ENCODE measurements around the gene MRPL45.

MRPL45 gene

GRCh38 chr17:38325221-38325851 lies 28.4 kb downstream of the MRPL45 start:
- no peak overlapping the region for H2AFZ ChIP-seq (ENCODE audit: low read length, unreplicated experiment)
- H3K27me3 ChIP-seq (ENCODE audit: insufficient read depth, low read length): no peaks in the 10 kb centered on the region
- no peak overlapping the region for H3K4me3 ChIP-seq (ENCODE audit: low read depth, low read length)
- H3K27ac ChIP-seq (ENCODE audit: low read depth, low read length): no peak overlapping the region
- peaks cover 5% of the 10 kb centered on the region; the same call in 1 of the 2 replicates for H3K36me3 ChIP-seq (ENCODE audit: insufficient read depth, low read length)
- no peaks in the 10 kb centered on the region for H3K79me2 ChIP-seq (ENCODE audit: control insufficient read depth, insufficient read depth, low read length, unreplicated experiment)
- H3K4me1 ChIP-seq (ENCODE audit: control insufficient read depth, insufficient read depth, low read length, unreplicated experiment): peaks cover 5% of the 10 kb centered on the region

- Histone ChIP-seq H3K36me3 (ENCODE audit: insufficient read depth, low read length) (peaks cover 5% of the 10 kb centered on the region; the same call in 1 of the 2 replicates), H3K27me3 (ENCODE audit: insufficient read depth, low read length) (no peaks in the 10 kb centered on the region), H2AFZ (ENCODE audit: low read length, unreplicated experiment) (no peak overlapping the region), H3K27ac (ENCODE audit: low read depth, low read length) (no peak overlapping the region), H3K79me2 (ENCODE audit: control insufficient read depth, insufficient read depth, low read length, unreplicated experiment) (no peaks in the 10 kb centered on the region), H3K4me3 (ENCODE audit: low read depth, low read length) (no peak overlapping the region), H3K4me1 (ENCODE audit: control insufficient read depth, insufficient read depth, low read length, unreplicated experiment) (peaks cover 5% of the 10 kb centered on the region)
These were observed 30.2 kb downstream of the MRPL45 start for GRCh38 chr17:38326996-38327792.

DNA sequence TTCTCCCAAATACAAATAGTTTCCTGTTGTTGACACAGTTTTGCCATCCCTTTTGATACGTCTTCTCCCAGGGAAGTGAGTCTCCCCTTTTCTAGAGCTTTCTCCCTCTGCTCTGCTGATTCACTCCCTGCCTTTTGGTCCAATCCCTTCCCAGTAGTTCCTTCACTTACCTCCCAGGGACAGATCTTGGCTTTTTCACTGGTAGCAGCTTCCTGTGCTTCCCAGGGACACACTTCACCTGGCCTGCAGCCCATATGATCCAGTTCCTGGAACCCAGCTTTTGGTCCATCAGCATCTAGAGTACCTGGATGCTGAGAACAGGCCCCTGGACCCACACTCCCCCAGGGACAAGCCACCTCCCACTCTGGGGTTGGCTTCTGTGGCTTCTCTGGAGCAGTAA lies 31.0 kb downstream of the MRPL45 start:
- Histone ChIP-seq H2AFZ (ENCODE audit: low read length, unreplicated experiment) (no peak overlapping the region), H3K79me2 (ENCODE audit: control insufficient read depth, insufficient read depth, low read length, unreplicated experiment) (no peaks in the 10 kb centered on the region), H3K4me3 (ENCODE audit: low read depth, low read length) (no peak overlapping the region), H3K27ac (ENCODE audit: low read depth, low read length) (no peak overlapping the region), H3K27me3 (ENCODE audit: insufficient read depth, low read length) (0 out of 2 replicates have a peak, but pooled peaks cover 3% of the 10 kb centered on the region), H3K4me1 (ENCODE audit: control insufficient read depth, insufficient read depth, low read length, unreplicated experiment) (peaks cover under 1% of the 10 kb centered on the region), H3K36me3 (ENCODE audit: insufficient read depth, low read length) (no peaks in the 10 kb centered on the region)

DNA sequence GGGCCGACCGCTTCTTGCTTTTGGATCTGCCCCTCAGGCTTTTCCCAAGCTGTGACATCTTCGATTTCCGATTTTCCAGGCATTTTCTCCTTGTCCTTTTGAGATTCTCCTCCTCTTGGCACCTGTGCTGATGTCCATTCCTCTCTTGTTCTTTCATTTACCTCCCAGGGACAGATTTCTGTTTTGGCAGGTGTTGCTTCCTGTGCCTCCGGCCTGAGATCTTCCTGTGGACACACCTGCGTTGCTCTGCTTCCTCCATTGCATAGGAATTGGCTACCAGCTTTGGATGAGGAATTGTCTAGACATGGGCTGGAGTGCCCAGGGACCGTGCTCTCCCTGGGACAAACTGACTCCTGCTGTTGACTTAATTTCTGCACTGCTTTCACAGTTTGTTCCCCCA lies 31.7 kb downstream of the MRPL45 start:
- Histone ChIP-seq H3K27ac (ENCODE audit: low read depth, low read length) (no peak overlapping the region), H3K4me3 (ENCODE audit: low read depth, low read length) (no peak overlapping the region), H3K79me2 (ENCODE audit: control insufficient read depth, insufficient read depth, low read length, unreplicated experiment) (no peaks in the 10 kb centered on the region), H2AFZ (ENCODE audit: low read length, unreplicated experiment) (no peak overlapping the region), H3K27me3 (ENCODE audit: insufficient read depth, low read length) (peaks cover 7% of the 10 kb centered on the region; the same call in 1 of the 2 replicates), H3K36me3 (ENCODE audit: insufficient read depth, low read length) (no peaks in the 10 kb centered on the region), H3K4me1 (ENCODE audit: control insufficient read depth, insufficient read depth, low read length, unreplicated experiment) (no peaks in the 10 kb centered on the region)

DNA sequence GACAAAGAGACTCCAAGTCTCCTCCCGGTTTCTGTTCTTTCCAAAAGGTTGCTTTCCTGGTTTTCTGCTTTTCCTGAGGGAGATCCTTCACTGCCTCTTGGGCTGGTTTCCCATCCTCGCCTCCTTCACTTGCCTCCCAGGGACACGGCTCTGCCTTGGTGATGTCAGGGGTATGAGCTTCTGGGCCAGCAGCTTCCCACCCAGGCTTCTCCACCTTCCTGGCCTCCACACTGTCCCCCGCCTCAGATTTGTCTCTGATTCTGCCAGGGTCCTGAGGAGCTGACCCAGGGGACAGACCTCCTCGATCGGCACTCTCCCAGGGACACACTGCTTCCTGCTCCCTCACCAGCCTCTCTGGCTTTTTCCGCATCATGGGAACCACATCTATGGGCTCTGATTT lies 32.3 kb downstream of the MRPL45 start:
- H3K4me1 ChIP-seq (ENCODE audit: control insufficient read depth, insufficient read depth, low read length, unreplicated experiment): no peaks in the 10 kb centered on the region
- no peaks in the 10 kb centered on the region for H3K79me2 ChIP-seq (ENCODE audit: control insufficient read depth, insufficient read depth, low read length, unreplicated experiment)
- H2AFZ ChIP-seq (ENCODE audit: low read length, unreplicated experiment): no peak overlapping the region
- H3K27ac ChIP-seq (ENCODE audit: low read depth, low read length): no peak overlapping the region
- peaks cover 7% of the 10 kb centered on the region; the same call in 1 of the 2 replicates for H3K27me3 ChIP-seq (ENCODE audit: insufficient read depth, low read length)
- no peaks in the 10 kb centered on the region for H3K36me3 ChIP-seq (ENCODE audit: insufficient read depth, low read length)
- H3K4me3 ChIP-seq (ENCODE audit: low read depth, low read length): no peak overlapping the region

- no peak overlapping the region for H3K4me3 ChIP-seq (ENCODE audit: low read depth, low read length)
- H2AFZ ChIP-seq (ENCODE audit: low read length, unreplicated experiment): no peak overlapping the region
- no peaks in the 10 kb centered on the region for H3K79me2 ChIP-seq (ENCODE audit: control insufficient read depth, insufficient read depth, low read length, unreplicated experiment)
- no peaks in the 10 kb centered on the region for H3K36me3 ChIP-seq (ENCODE audit: insufficient read depth, low read length)
- peaks cover 7% of the 10 kb centered on the region; the same call in 1 of the 2 replicates for H3K27me3 ChIP-seq (ENCODE audit: insufficient read depth, low read length)
- no peak overlapping the region for H3K27ac ChIP-seq (ENCODE audit: low read depth, low read length)
- no peaks in the 10 kb centered on the region for H3K4me1 ChIP-seq (ENCODE audit: control insufficient read depth, insufficient read depth, low read length, unreplicated experiment)
These were observed 33.1 kb downstream of the MRPL45 start for GRCh38 chr17:38329808-38330730.

- peaks cover 7% of the 10 kb centered on the region; the same call in 1 of the 2 replicates for H3K27me3 ChIP-seq (ENCODE audit: insufficient read depth, low read length)
- H3K4me3 ChIP-seq (ENCODE audit: low read depth, low read length): no peak overlapping the region
- no peak overlapping the region for H2AFZ ChIP-seq (ENCODE audit: low read length, unreplicated experiment)
- H3K36me3 ChIP-seq (ENCODE audit: insufficient read depth, low read length): no peaks in the 10 kb centered on the region
- H3K4me1 ChIP-seq (ENCODE audit: control insufficient read depth, insufficient read depth, low read length, unreplicated experiment): no peaks in the 10 kb centered on the region
- H3K79me2 ChIP-seq (ENCODE audit: control insufficient read depth, insufficient read depth, low read length, unreplicated experiment): no peaks in the 10 kb centered on the region
- H3K27ac ChIP-seq (ENCODE audit: low read depth, low read length): no peak overlapping the region
These were observed 34.0 kb downstream of the MRPL45 start for GRCh38 chr17:38330941-38331411.

GRCh38 chr17:38332735-38333134 lies 35.8 kb downstream of the MRPL45 start:
- Histone ChIP-seq H3K4me1 (ENCODE audit: control insufficient read depth, insufficient read depth, low read length, unreplicated experiment) (no peaks in the 10 kb centered on the region), H3K27me3 (ENCODE audit: insufficient read depth, low read length) (peaks cover 8% of the 10 kb centered on the region; the same call in 1 of the 2 replicates), H2AFZ (ENCODE audit: low read length, unreplicated experiment) (no peak overlapping the region), H3K27ac (ENCODE audit: low read depth, low read length) (no peak overlapping the region), H3K4me3 (ENCODE audit: low read depth, low read length) (no peak overlapping the region), H3K79me2 (ENCODE audit: control insufficient read depth, insufficient read depth, low read length, unreplicated experiment) (no peaks in the 10 kb centered on the region), H3K36me3 (ENCODE audit: insufficient read depth, low read length) (no peaks in the 10 kb centered on the region)

DNA sequence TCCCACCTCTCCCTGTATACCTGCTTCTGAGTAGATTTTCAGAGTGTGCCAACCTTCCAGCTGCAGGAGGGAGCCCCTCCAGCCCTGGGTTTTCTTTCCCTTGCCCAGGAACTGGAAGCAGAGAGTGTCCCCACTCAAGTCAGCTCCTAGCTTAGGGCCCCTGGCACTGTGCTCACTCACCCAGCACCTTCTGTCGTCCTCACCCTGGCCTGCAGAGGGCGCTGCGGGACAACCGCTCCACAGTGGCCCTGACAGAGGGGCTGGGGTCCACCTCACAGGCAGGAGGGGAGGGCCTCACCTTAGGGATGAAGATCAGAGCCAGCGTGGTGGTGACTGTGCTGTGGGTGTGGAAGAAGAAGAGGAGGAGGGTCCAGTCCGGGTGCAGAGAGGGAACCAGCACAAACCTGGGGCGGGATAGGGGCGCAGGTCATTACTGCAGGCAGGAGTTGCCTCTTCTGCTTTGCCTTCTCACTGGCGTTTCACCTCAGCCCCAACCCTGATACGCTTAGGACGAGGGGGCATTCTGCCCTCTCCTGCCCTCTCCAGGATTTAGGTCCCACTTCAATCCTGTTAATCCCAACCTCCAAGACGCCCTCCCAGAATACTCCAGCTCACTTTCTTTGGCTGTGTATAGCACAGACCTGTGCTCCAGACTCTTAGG lies 36.8 kb downstream of the MRPL45 start:
- Histone ChIP-seq H3K27me3 (ENCODE audit: insufficient read depth, low read length) (peaks cover 14% of the 10 kb centered on the region; the same call in 1 of the 2 replicates), H2AFZ (ENCODE audit: low read length, unreplicated experiment) (no peak overlapping the region), H3K36me3 (ENCODE audit: insufficient read depth, low read length) (no peaks in the 10 kb centered on the region), H3K4me3 (ENCODE audit: low read depth, low read length) (no peak overlapping the region), H3K79me2 (ENCODE audit: control insufficient read depth, insufficient read depth, low read length, unreplicated experiment) (no peaks in the 10 kb centered on the region), H3K27ac (ENCODE audit: low read depth, low read length) (no peak overlapping the region), H3K4me1 (ENCODE audit: control insufficient read depth, insufficient read depth, low read length, unreplicated experiment) (no peaks in the 10 kb centered on the region)

Data from ACC112 (cell line).